Mesenchymal stem cell (in vitro differentiated cells and primary cell): ENCODE measurements around the gene MAGEB3.

ENCODE experiments used
- DNase-seq: peaks from one replicate; pipeline ENCODE4 v3.0.0-alpha.2; 2013
- H2AFZ ChIP-seq: one replicate; pipeline ENCODE4 v1.6.1; 2013; ENCODE audit warnings: low read depth, mild to moderate bottlenecking, control low read depth, inconsistent platforms, low read length, moderate library complexity
- H2AK5ac ChIP-seq: 2 replicates; pipeline ENCODE4 v1.6.1; 2013; ENCODE audit warnings: low read length, moderate library complexity, mild to moderate bottlenecking, inconsistent platforms; ENCODE audit not compliant: severe bottlenecking
- H2BK120ac ChIP-seq: one replicate; pipeline ENCODE4 v1.6.1; 2013; ENCODE audit warnings: low read depth, mild to moderate bottlenecking, inconsistent platforms, low read length, moderate library complexity
- H2BK12ac ChIP-seq, 2 experiments: one replicate each; pipeline ENCODE4 v1.6.1; 2013; ENCODE audit warnings: inconsistent platforms in 2 of 2, low read length in 2 of 2, mild to moderate bottlenecking in 2 of 2, moderate library complexity in 2 of 2, control low read depth in 1 of 2
- H2BK15ac ChIP-seq: one replicate; pipeline ENCODE4 v1.6.1; 2013; ENCODE audit warnings: mild to moderate bottlenecking, low read depth, inconsistent platforms; ENCODE audit not compliant: poor library complexity, severe bottlenecking
- H2BK5ac ChIP-seq: 2 replicates; pipeline ENCODE4 v1.6.1; 2013; ENCODE audit warnings: low read depth, mild to moderate bottlenecking, low read length, control low read depth, inconsistent platforms; ENCODE audit not compliant: poor library complexity, severe bottlenecking
- H3K14ac ChIP-seq, 2 experiments: one replicate each; pipeline ENCODE4 v1.6.1; 2013; ENCODE audit warnings: inconsistent platforms in 2 of 2, low read length in 2 of 2, control low read depth in 1 of 2, mild to moderate bottlenecking in 1 of 2, moderate library complexity in 1 of 2
- H3K18ac ChIP-seq, 2 experiments: one replicate each; pipeline ENCODE4 v1.6.1; 2013; ENCODE audit warnings: inconsistent platforms in 2 of 2, low read length in 2 of 2, control low read depth in 1 of 2, low read depth in 1 of 2, mild to moderate bottlenecking in 1 of 2
- H3K23ac ChIP-seq, 2 experiments: one replicate each; pipeline ENCODE4 v1.6.1; 2013; ENCODE audit warnings: inconsistent platforms in 2 of 2, low read length in 2 of 2, mild to moderate bottlenecking in 2 of 2, moderate library complexity in 2 of 2, control low read depth in 1 of 2
- H3K27ac ChIP-seq: 2 replicates; pipeline ENCODE4 v1.5.1; 2013; ENCODE audit warnings: mild to moderate bottlenecking, moderate library complexity, low read length, control low read depth, inconsistent platforms; ENCODE audit not compliant: poor library complexity, severe bottlenecking
- H3K27me3 ChIP-seq, 2 experiments: 2 replicates each; pipeline versions ENCODE4 v1.6.1 to v1.7.0; 2013; ENCODE audit warnings: low read length in 2 of 2, mild to moderate bottlenecking in 2 of 2, moderate library complexity in 2 of 2, control low read depth in 1 of 2, inconsistent platforms in 1 of 2; ENCODE audit not compliant: control insufficient read depth in 1 of 2, insufficient read depth in 1 of 2
- H3K36me3 ChIP-seq, 2 experiments: 2 replicates each; pipeline versions ENCODE4 v1.6.1 to v1.7.0; 2013; ENCODE audit warnings: low read length in 2 of 2, control low read depth in 1 of 2, inconsistent platforms in 1 of 2, low read depth in 1 of 2, mild to moderate bottlenecking in 1 of 2; ENCODE audit not compliant: insufficient read depth in 2 of 2, control insufficient read depth in 1 of 2
- H3K4ac ChIP-seq, 2 experiments: one replicate each; pipeline ENCODE4 v1.6.1; 2013; ENCODE audit warnings: inconsistent platforms in 2 of 2, low read length in 2 of 2, mild to moderate bottlenecking in 2 of 2, moderate library complexity in 2 of 2, control low read depth in 1 of 2, low read depth in 1 of 2
- H3K4me1 ChIP-seq: 2 replicates; pipeline ENCODE4 v1.6.1; 2013; ENCODE audit warnings: low read depth, low read length, control low read depth; ENCODE audit not compliant: control insufficient read depth, insufficient read depth
- H3K4me2 ChIP-seq: 2 replicates; pipeline ENCODE4 v1.6.1; 2013; ENCODE audit warnings: low read length, mild to moderate bottlenecking, inconsistent platforms; ENCODE audit not compliant: poor library complexity, severe bottlenecking
- H3K4me3 ChIP-seq, 2 experiments: 2 replicates each; pipeline versions ENCODE4 v1.5.1 to v1.7.0; 2013; ENCODE audit warnings: low read length in 2 of 2, mild to moderate bottlenecking in 2 of 2, control low read depth in 1 of 2, low read depth in 1 of 2; ENCODE audit not compliant: insufficient read depth in 1 of 2
- H3K79me1 ChIP-seq: replicated peaks from 2 replicates; pipeline ENCODE4 v1.6.1; 2013; ENCODE audit warnings: mild to moderate bottlenecking, control low read depth, low read length, inconsistent platforms; ENCODE audit not compliant: poor library complexity, severe bottlenecking
- H3K9ac ChIP-seq: 2 replicates; pipeline ENCODE4 v1.7.0; 2013; ENCODE audit warnings: mild to moderate bottlenecking, low read length, moderate library complexity
- H3K9me3 ChIP-seq: 2 replicates; pipeline ENCODE4 v1.7.0; 2013; ENCODE audit warnings: mild to moderate bottlenecking, low read length; ENCODE audit not compliant: control insufficient read depth
- H4K8ac ChIP-seq: one replicate; pipeline ENCODE4 v1.6.1; 2013; ENCODE audit warnings: inconsistent platforms, mild to moderate bottlenecking, low read length, moderate library complexity
- H4K91ac ChIP-seq: one replicate; pipeline ENCODE4 v1.6.1; 2013; ENCODE audit warnings: mild to moderate bottlenecking, low read length, inconsistent platforms
- WGBS: methylation state at CpG from one replicate; pipeline ENCODE4 v1.1.7; 2013; ENCODE audit warnings: mixed read lengths; 5-methylcytosine and 5-hydroxymethylcytosine counted together

MAGEB3 gene

DNA sequence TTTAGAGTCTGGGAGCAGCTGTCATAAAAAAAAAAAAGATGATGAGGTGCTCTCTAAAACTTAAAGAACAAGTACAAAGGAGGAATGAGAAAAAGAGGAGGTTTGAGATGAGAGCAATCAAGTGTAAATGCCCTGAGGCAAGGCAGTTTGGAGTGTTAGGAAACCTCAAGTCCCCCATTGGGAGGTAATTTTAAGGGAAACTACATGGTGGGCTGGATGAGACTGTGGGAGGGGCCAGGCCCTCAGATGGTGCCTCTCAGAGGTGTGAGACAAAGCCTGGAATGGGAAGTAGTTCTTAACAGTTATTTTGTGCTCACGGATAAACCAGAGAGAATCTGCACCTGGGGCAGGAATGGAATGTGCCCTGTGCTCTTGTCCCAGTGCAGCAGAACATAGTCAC is 1.9 kb upstream of the MAGEB3 start:
- no peak overlapping the region for H3K18ac ChIP-seq
- H3K4me2 ChIP-seq: no peak overlapping the region
- H3K79me1 ChIP-seq: no peaks in the 10 kb centered on the region
- H2AFZ ChIP-seq: no peak overlapping the region
- H3K27me3 ChIP-seq: peaks cover 0 to 17% of the 10 kb centered on the region in 2 experiments
- no peak overlapping the region for H2BK12ac ChIP-seq
- no peaks in the 10 kb centered on the region for H3K36me3 ChIP-seq
- H3K14ac ChIP-seq: no peak overlapping the region
- no peak for DNase-seq
- no peak overlapping the region for H3K4ac ChIP-seq
- H2AK5ac ChIP-seq: no peak overlapping the region
- WGBS: 67% methylated on average over 1 of the region's 1 CpG
- no peak overlapping the region for H2BK120ac ChIP-seq
- no peak overlapping the region for H3K9ac ChIP-seq
- H3K27ac ChIP-seq: no peak overlapping the region
- no peaks in the 10 kb centered on the region for H3K4me1 ChIP-seq
- H4K91ac ChIP-seq: no peak overlapping the region
- H3K4me3 ChIP-seq: no peak overlapping the region
- H3K23ac ChIP-seq: no peak overlapping the region
- no peak overlapping the region for H4K8ac ChIP-seq
- H2BK15ac ChIP-seq: no peak overlapping the region
- no peak overlapping the region for H2BK5ac ChIP-seq
- no peaks in the 10 kb centered on the region for H3K9me3 ChIP-seq

GRCh38 chrX:30241724-30242415 is 11.4 kb downstream of the MAGEB3 start, which contains the start of gene MAGEB4:
TSS of gene MAGEB4 (plus strand) at chrX:30242000. CDS start at chrX:30242136, 136 bp downstream.
- H3K18ac ChIP-seq: no peak within 1 kb of the TSS
- H2BK120ac ChIP-seq: no peak within 1 kb of the TSS
- no peak within 1 kb of the TSS for H3K4ac ChIP-seq
- H3K14ac ChIP-seq: no peak within 1 kb of the TSS
- no peak within 1 kb of the TSS for H2AK5ac ChIP-seq
- no peak within 1 kb of the TSS for H3K4me3 ChIP-seq
- H3K36me3 ChIP-seq: no peaks in the 10 kb centered on the region
- no peaks in the 10 kb centered on the region for H3K4me1 ChIP-seq
- no peak within 1 kb of the TSS for H4K8ac ChIP-seq
- H4K91ac ChIP-seq: no peak within 1 kb of the TSS
- peaks cover 2% of the 10 kb centered on the region for H3K9me3 ChIP-seq
- H3K23ac ChIP-seq: no peak within 1 kb of the TSS
- no peak within 1 kb of the TSS for H3K9ac ChIP-seq
- H3K79me1 ChIP-seq: no peaks in the 10 kb centered on the region
- no peak within 1 kb of the TSS for H2BK12ac ChIP-seq
- H2BK15ac ChIP-seq: no peak within 1 kb of the TSS
- no peak within 1 kb of the TSS for H2BK5ac ChIP-seq
- no peak for DNase-seq
- peaks cover 0 to 47% of the 10 kb centered on the region in 2 experiments for H3K27me3 ChIP-seq
- H2AFZ ChIP-seq: no peak within 1 kb of the TSS
- WGBS: 92% methylated on average over 10 of the region's 10 CpGs
- no peak within 1 kb of the TSS for H3K27ac ChIP-seq
- H3K4me2 ChIP-seq: no peak within 1 kb of the TSS

GRCh38 chrX:30246769-30247489 is 16.5 kb downstream of the MAGEB3 start, which contains the start of gene MAGEB1:
TSS of gene MAGEB1 (plus strand) at chrX:30247146. CDS start at chrX:30250494, 3,348 bp downstream.
- H3K4ac ChIP-seq: no peak within 1 kb of the TSS
- H3K9me3 ChIP-seq: no peaks in the 10 kb centered on the region
- H3K23ac ChIP-seq: no peak within 1 kb of the TSS
- DNase-seq: no peak
- 93% methylated on average over 37 of the region's 38 CpGs for WGBS
- no peaks in the 10 kb centered on the region for H3K79me1 ChIP-seq
- no peak within 1 kb of the TSS for H4K8ac ChIP-seq
- H3K27me3 ChIP-seq: peaks cover 0 to 29% of the 10 kb centered on the region in 2 experiments
- H3K9ac ChIP-seq: no peak within 1 kb of the TSS
- H2AFZ ChIP-seq: no peak within 1 kb of the TSS
- no peaks in the 10 kb centered on the region for H3K36me3 ChIP-seq
- no peak within 1 kb of the TSS for H2BK15ac ChIP-seq
- no peak within 1 kb of the TSS for H4K91ac ChIP-seq
- no peak within 1 kb of the TSS for H3K27ac ChIP-seq
- no peak within 1 kb of the TSS for H2BK5ac ChIP-seq
- H3K4me3 ChIP-seq: no peak within 1 kb of the TSS
- H3K18ac ChIP-seq: peak within 1 kb of the TSS in 1 of 2 experiments; percentile 8
- no peak within 1 kb of the TSS for H3K14ac ChIP-seq
- no peak within 1 kb of the TSS for H2AK5ac ChIP-seq
- H2BK12ac ChIP-seq: no peak within 1 kb of the TSS
- no peak within 1 kb of the TSS for H3K4me2 ChIP-seq
- H3K4me1 ChIP-seq: no peaks in the 10 kb centered on the region
- H2BK120ac ChIP-seq: no peak within 1 kb of the TSS

DNA sequence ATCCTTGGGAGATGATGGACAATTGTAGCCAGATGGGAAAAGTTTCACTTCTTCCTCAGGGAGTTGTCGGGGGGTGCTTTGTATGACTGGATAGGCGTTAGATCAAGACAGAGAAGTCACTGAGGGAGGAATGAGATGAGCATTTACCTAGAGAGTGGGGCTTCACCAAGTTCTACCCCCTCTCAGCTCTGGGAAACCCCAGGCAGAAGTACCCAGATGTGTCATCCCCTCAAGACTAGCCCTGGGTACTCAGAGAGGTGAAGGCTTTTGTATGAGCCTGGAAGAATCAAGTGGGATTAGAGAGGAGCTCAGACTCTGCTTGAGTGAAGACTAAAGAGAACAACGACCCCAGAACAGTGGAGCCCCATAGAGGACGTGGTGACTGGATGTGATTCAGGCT is 18.4 kb downstream of the MAGEB3 start:
- WGBS: 79% methylated on average over 2 of the region's 4 CpGs

More for the DNA sequence above, 18.4 kb downstream of the MAGEB3 start:
- Histone ChIP-seq H3K79me1 (no peaks in the 10 kb centered on the region), H2BK15ac (no peak overlapping the region), H3K18ac (no peak overlapping the region), H2BK5ac (no peak overlapping the region), H2BK120ac (no peak overlapping the region), H2AFZ (no peak overlapping the region), H3K4me1 (no peaks in the 10 kb centered on the region), H2AK5ac (no peak overlapping the region), H3K9ac (no peak overlapping the region), H2BK12ac (no peak overlapping the region), H3K4me2 (no peak overlapping the region), H3K23ac (no peak overlapping the region), H3K27ac (no peak overlapping the region), H3K4me3 (no peak overlapping the region), H4K8ac (no peak overlapping the region), H3K9me3 (no peaks in the 10 kb centered on the region), H4K91ac (no peak overlapping the region), H3K14ac (no peak overlapping the region), H3K4ac (no peak overlapping the region), H3K27me3 (peaks cover 0 to 35% of the 10 kb centered on the region in 2 experiments), H3K36me3 (no peaks in the 10 kb centered on the region)
- no peak for DNase-seq
